GM21381 (cell line): ENCODE data around the gene NCF2.

Experiments used
- ATAC-seq: cut with Tn5 transposase; IDR thresholded peaks from one replicate; pipeline ENCODE4 v1.9.1; 2021; ENCODE audit warnings: mild to moderate bottlenecking, moderate library complexity; ENCODE audit not compliant: unreplicated experiment

The NCF2 gene

DNA sequence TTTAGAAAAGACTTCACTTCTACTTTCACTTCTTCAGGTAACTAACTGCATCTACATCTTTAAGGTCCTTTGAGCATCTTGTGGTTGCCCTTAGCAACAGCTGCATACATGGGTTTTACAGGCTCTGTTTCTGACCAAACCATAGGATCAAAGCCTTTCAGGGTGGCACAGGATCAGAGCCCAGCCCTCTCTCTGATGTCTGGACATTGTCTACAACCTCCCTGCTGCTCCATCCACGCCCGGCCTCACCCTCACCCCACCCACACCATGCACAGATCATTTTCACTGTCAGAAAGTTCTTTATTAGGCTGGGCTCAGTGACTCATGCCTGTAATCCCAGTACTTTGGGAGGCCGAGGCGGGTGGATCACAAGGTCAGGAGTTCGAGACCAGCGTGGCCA, 5.2 kb downstream of the NCF2 start:
- ATAC-seq: no peak

DNA sequence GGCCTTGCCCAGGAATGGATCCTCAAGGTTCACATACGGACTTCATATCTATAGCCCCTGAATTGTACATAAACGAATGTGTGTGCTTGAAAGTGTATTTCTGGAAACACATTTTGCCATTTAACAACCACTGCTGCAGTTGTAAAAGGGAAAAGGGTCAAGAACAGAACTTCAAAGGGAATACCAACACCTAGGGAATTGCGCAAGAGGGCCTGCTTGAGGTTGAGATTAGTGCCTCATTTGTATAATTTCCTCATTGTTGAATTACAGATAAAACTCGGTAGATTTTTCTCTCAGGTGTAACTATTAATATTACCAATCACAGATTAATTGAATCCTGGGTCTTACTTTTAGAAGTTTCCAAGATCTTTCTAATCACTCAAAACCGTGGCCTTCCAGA, 6.1 kb downstream of the NCF2 start:
- ATAC-seq: no peak

DNA sequence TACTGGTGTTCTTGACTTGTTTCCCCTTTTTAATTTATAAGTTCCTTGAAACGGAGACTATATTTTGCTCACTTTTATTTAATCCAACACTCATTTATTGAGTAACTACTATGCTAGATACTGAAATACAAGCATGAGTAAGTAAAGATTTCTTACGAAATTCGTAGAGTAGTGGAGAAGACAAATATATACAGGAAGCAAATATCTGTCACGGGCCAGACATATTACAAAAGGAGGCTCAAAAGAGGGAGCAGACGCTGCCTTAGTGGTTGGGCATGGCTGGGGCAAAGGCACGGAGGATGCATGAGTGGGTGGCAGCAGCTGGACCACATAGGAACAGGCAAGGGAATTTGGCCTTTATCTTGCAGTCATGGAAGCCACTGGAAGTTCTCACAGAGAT, 6.8 kb downstream of the NCF2 start:
- no peak for ATAC-seq

DNA sequence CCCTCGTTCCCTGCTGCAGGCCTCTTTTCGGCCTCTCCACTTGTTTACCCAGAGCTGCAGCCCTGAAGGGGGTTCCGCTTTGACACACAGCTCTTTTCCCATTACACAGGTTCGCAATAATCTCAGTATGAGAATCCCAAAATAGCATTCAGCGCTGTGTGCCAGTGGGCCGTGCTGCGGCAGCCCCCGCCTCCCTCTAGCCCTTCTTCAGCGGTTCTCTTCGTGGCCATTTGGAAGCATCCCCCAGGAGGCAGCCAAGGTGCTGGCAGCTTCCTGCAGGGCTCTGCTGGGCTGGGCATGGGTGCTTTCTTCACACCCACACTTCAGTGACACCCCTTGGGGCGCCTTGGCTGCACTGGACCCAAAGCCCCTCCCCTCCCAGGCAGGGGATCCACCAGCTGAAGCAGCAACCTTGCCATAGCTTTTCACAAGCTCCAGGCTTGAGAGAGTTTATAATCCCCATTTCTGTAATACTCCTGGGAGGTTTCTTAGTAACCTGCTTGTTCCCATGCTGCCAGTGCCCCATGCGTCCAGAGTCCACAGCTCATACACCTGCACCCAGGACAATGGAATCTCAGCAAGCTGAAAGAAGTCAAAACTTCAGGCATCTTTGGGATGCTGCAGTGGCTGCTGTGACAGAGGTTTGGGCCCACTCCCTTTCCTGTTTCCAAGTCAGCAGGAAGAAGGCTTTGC, 8.1 kb downstream of the NCF2 start:
- ATAC-seq: no peak

DNA sequence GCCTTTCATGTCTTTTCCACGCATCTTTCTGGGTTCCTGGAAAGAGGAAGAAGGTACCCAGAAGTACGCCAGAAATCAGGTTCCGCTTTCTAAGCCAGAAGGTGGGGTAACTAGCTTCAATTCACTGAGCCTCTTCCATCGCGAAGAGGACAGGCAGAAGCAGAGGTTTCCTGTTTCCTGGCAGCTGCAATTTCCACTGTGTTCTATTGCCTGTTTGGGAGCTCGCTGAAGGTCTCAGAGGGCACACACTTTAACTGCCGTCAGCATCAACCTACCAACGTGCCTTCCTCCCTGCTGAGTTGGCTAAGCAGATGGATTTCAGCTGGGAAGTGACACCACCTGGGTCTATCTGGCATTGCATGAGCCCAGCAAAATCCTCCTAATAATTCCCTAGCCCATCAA, 10.0 kb downstream of the NCF2 start:
- ATAC-seq: no peak

DNA sequence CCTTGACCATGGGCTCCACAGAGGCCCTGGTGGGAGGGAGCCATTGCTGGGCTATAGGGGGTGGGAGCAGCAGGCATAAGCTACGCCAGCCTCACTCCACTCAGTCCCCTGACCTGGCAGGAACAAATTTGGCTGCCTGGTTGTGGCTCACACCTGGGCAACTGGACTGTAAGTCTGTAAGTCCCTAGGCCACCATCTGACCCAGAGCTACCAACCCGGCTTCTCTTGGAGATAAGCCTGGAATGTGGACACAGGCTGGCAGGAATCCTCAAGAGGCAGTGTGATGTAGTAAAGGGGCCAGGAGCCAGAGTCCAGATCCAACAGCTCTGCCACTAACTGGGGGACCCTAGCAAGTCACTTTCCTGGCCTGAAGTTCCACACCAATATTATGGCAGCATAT, 11.4 kb downstream of the NCF2 start:
- no peak for ATAC-seq

DNA sequence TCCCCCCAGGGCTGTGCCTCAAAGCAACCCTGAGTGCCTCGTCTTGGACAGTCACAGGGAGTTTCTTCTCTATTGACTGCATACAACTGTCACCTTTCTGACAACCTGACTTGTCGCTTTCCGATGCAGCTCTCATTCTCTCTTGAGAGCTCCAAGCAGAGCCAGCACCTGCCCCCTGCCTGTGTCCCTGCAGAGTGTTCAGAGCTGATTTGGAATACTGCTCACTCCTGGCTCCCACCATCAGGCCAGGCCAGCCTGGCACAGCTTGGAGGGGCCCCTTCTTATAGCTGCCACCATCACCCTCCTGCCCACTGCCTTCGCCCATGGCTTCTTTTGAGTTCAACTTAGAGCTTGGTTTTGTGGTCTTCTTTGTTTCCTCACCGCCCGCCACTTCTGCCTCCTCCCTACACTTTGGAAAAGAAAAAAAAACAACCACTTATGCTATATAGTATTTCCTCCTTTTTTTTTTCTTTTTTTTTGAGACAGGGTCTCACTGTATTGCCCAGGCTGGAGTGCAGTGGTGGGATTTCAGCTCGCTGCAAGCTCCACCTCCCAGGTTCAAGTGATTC, 12.3 kb downstream of the NCF2 start:
- no peak for ATAC-seq

DNA sequence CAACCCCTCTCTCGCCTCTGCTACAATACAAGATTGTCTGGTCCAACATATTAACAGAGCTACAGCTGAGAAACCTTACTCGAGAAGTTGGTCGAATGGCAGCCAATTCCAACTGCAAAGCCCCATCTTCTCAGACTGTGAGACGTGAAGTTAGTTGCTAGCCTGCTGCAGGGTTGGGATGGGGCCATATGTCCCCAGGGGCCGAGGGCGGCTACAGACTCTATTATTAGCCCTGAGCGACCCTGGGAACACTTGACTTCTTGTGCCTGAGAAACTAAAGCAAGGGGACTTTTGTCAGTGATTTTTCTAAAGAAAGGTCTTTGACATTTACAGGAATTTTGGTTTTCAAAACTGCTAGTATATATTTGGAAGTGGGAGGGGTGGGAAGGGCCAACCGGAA, 13.7 kb downstream of the NCF2 start:
- ATAC-seq: no peak

DNA sequence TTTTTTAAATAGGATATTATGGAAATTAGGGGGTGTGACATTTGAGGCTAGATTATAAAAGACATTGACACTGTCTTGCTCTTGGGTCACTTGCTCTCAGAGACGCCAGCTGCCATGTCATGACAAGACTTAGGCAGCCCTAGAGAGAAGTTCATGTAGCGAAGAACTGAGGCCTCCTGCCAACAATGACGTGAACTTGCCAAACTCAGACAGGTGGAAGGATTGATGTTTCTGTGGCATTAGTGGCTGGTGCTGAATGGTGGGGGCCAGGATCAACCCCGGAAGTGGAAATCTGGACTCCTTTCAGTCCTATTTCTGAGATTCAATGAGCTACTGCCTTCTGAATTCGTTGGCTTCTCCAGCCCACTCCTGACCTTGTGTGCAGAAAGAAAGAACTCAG, 14.7 kb downstream of the NCF2 start:
- no peak for ATAC-seq

DNA sequence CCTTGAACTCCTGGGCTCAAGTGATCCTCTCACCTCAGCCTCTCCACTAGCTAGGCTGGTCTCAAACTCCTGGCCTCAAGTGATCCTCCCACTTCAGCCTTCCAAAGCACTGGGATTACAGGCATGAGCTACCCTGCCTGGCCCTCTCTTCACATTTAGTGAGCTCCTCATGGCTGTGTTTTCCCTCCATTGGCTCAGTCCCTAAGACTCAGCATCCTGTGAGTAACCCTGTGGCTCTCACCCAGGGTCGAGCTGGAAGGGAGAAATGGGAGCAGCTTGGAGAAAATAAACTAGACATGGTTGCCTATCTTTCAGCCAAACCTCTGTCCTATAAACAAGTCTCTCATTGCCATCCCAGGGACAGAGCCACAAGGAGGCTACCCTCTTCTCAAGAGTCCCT, 17.5 kb downstream of the NCF2 start:
- no peak for ATAC-seq

DNA sequence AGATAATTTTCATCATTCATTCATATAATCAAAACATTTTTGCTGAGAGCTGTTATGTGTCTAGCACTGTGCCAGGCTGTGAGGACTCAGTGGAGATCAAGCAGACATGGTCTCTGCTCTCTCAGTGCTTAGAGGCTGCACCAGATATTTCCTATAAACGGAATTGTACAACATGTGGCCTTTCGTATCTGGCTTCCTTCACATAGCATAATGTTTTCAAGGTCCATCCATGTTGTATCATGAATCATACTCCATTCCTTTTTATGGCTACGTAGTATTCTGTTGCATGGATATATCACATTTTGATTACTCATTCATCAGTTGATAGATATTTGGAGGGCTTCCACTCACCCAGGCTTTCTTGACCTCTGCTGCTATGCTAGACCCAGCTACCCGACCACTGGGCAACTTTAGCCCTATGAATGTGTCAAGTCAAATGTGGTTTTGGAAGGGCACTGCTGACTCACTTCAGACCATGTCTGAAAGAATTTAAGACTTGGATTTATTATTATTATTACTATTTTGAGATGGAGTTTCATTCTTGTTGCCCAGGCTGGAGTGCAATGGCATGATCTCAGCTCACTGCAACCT, 18.5 kb downstream of the NCF2 start:
- no peak for ATAC-seq

DNA sequence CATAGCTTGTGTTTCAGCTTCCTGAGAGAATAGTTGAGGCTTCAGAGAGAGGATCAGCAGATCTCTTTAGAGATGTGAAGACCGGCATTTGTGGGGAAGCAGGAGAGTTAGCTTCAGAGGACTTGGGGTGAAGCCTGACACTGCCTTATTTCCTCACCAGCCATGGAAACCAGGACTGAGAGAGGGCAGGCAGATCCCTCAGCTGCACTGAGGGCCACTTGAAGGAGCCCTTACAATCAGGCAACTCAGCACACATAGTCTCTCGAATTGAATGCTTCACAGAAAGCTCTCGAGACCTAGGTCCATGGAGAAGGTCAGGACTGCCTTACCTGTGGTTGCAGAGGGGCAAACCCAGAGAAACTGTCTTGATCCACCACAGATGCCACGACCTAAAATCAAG, 19.8 kb downstream of the NCF2 start:
- no peak for ATAC-seq

DNA sequence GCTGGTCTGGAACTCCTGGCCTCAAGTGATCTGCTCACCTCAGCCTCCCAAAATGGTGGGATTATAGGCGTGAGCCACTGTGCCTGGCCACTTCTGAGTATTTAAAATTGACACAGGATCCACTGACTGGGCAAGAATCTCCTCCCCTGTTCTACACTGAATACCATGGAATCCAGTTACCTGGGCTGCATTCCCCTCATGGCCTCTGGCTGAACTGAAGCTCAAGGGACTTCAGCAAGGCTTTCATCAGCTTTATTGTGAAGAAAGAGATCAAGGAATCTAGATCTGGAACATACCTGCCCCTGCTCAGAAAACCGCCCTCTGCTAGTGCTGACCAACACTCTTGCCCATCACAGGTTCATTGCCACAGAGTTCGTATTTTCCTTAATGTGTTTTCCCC, 20.5 kb downstream of the NCF2 start:
- no peak for ATAC-seq

DNA sequence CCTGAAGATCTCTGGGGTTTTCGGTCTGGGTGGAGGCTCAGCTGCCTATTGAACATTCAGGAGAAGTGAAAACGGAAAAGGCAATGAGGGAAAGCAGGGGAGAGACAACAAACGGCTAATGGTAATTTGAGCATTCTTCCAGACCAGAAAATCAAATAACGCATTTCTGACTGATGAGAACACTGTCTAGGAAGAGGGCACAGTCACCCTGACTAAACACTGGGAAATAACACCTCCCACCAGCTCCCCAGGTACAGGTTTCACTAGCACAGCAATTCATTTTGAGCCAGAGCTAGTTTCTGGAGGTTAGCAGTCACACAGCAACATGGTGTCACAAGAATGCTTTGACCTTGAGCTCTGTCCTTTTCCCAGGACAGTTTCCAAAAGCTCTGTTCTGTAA, 21.1 kb downstream of the NCF2 start:
- no peak for ATAC-seq

DNA sequence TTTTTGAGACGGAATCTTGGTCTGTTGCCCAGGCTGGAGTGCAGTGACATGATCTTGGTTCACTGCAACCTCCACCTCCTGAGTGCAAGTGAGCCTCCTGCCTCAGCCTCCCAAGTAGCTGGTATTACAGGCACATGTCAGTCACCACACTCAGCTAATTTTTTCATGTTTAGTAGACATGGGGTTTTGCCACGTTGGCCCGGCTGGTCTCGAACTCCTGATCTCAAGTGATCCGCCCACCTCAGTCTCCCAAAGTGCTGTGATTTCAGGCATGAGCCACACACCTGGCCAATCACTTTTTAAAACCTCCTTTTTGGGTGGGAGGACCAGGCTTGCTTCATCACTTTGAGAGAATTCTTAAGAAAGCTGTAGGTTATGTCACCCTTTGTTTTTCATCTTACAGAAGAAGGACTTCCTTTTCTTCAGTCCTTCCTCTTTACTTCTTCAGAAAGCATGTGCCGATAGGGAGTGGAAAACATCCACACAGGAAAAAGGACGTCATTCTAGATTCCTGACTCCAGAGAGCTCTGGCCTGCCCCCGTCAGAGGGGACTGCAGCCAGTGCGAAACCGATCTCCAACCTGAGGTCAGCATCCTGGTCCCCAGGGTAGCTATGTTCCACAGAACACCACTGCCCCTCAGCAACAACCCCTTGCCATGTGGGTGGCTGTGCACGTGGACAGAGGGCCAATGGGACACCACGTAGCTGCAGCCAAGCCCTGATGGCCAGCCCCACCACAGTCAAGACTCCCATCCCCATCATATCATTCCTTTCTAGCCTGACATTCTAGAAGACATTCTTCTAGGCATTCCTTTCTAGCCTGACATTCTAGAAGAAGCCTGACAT, 21.9 kb downstream of the NCF2 start:
- ATAC-seq: no peak

DNA sequence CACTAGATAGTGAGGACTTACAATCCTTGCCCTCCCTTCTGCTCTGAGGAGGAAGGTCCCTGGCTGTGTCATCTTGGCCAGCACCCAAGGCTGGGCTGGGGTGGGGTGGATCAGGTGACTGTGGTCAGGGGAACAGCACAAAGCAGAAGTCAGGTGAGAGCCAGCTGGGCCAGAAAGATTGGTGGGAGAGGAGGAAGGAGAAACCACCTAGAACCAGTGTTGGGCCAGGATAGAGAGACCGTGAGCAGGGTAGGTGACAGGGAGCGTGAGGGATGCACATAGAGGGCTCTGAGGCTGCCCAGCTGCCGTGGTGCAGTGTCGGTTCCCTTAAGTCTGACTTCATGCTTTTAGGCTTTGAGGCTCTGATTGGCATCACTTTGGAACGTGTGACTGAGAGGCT, 22.7 kb downstream of the NCF2 start:
- ATAC-seq: peak; percentile 67

DNA sequence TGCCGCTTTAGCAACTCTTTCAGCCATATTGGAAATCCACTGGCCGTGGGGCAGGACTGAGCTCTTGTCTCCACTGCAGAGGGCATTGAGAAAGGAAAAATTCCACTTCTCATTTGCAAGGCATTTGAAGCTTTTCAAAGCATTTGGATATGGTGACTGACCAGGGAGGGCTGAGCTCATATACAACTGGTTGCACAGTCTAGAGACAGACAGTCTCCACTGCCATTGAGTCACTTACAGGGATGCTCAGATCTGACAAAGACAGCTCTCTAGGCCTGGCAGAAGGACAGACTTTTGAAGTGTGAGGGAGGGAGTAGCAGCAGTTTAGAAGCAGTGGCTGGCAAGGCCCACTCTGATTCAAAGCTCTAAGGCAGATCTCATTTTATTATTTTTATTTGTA, 24.2 kb downstream of the NCF2 start:
- no peak for ATAC-seq

DNA sequence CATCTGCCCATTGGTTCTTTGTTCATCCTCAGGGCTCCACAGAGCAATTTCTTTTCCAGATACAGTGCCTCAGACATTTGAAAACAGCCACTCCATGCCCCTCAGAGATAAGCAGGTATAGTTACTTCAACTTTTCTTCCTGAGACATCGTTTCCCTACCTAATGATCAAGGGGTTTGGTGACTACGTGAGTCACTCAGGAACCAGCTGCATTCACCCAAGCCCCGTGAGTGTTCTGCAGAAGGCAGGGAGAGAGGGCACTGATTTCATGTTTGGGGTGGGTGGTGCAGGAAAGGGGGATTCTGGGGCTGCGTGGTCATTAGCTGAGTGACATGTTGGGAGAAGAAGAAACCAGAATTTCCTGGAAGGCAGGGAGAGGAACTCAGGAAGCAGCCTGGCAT, 25.0 kb downstream of the NCF2 start:
- ATAC-seq: no peak

DNA sequence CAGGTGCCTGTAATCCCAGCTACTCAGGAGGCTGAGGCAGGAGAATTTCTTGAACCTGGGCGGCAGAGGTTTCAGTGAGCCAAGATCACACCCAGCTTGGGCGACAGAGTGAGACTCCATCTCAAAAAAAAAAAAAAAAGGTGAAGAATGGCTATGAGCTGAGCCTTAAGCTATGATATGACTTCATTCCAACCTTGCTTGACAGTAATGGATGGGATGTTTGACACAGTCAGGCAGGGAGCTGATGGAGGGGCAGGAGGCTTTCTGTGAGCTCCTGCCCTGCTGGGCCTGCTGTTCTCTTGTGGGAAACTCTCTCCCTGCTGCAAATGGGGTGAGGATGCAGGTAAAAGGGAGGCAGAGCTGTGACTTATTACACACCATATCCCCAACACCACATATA, 27.6 kb downstream of the NCF2 start:
- ATAC-seq: no peak

DNA sequence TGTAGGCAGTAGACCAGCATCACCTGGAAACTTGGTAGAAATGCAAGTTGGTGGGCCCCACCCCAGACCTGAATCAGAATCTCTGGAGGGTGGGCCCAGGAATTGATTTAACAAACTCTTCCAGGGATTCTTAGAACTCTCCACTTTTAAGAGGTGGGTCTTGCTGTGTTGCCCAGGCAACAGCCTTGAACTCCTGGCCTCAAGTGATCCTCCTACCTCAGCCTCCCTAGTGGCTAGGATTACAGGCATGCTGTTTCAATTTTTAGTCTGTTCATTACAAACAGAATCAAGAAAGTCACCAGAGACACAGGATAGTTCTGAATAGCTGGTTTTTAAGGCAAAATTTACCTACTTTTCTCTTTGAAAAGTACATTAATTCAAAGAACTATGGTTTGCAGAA, 31.2 kb downstream of the NCF2 start:
- ATAC-seq: no peak

DNA sequence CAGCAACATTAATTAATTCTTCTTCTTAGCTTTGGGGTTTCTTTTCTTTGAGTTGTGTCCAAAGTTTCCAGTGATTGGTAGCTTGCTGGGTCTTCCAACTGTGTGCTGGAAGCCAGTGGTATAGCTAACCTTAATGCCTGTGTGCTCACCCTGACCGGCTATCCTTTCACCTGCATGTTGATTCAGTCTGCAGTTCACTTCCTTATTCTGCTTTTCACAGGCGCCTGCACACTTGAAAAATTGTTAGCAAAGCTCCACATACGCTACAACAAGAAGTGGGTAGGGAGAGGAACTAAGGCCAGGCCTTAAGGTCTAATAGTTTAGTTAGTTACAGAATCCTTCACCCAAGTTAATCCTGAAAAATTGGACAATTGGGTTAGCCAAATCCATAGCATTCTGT, 35.7 kb downstream of the NCF2 start:
- no peak for ATAC-seq

DNA sequence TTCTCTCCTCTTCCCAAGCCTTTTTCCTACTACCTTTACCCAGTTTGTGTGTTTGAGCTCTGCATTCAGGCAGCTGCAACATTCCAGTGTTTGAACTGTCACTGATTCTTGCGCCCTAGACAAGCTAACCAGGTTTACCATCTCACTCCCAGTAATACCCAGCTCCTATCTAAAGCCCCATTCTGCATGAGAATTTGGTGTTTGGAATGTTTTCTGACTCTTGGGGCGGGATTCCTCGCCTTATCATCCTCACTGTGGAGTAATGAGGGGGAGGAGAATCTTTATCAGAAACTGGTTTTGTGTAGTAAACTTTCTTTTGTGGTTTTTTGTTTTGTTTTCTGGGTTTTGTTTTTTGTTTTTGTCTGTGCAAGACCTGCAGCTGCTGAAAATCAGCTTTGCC, 36.5 kb downstream of the NCF2 start:
- no peak for ATAC-seq
